GM12878 (cell line): ENCODE measurements around the gene CES3. TPM values are rescaled to one million over a fixed set of nuclear protein-coding genes. Genes with fewer than 3 reads are reported as not detected.
"Not testable (repeated sequence)": the region's sequence is repeated elsewhere in the genome, so short reads cannot be mapped to it uniquely, and the experiment has no call there.

Experiments used
- ATAC-seq: fragments of 200-7000 bp; cut with Tn5 transposase; 3 replicates; pipeline ENCODE4 v1.9.1; 2020; ENCODE audit warnings: mild to moderate bottlenecking, moderate library complexity
- BruUV-seq: library from RNA; stranded (reverse); fragments of 400-500 nt; replicated peaks from 2 replicates; lab custom pipeline; 2021; lab: Mats Ljungman, UMichigan
- CTCF ChIA-PET: fragments of 300-600 bp; sonication (Branson Sonifier 250); formaldehyde crosslinking; extraction: SDS; loops from one replicate; lab custom pipeline; 2021; ENCODE audit warnings: inconsistent platforms; lab: Yijun Ruan, JAX
- POLR2A ChIA-PET: fragments of 350-600 bp; formaldehyde crosslinking; extraction: SDS; loops from one replicate; lab custom pipeline; 2021; ENCODE audit warnings: inconsistent platforms; lab: Charles Lee
- RAD21 ChIA-PET: fragments of 300-600 bp; sonication (Branson Sonifier 250); formaldehyde crosslinking; loops from one replicate; lab custom pipeline; 2023; ENCODE audit warnings: antibody characterized with exemption; ENCODE audit not compliant: unreplicated experiment; lab: Charles Lee
- SMC1A ChIA-PET: fragments of 300-600 bp; sonication (Branson Sonifier 250); formaldehyde crosslinking; loops from one replicate; lab custom pipeline; 2023; ENCODE audit not compliant: unreplicated experiment, uncharacterized antibody; lab: Charles Lee
- DNase-seq: peaks from one replicate; pipeline ENCODE4 v3.0.0-alpha.2; 2011; ENCODE audit warnings: low read depth, low spot score
- FAIRE-seq: peaks from 3 replicates; lab custom pipeline; 2011; peaks lifted over from hg19 to GRCh38; lab: Jason Lieb, UNC
- H2AFZ ChIP-seq: 2 replicates; pipeline ENCODE4 v1.6.0; 2011; ENCODE audit warnings: low read depth, low read length, control low read depth; ENCODE audit not compliant: control insufficient read depth
- H3K27ac ChIP-seq: 2 replicates; pipeline ENCODE4 v1.5.1; 2011; ENCODE audit warnings: control low read depth; ENCODE audit not compliant: control insufficient read depth, insufficient read depth
- H3K27me3 ChIP-seq, 2 experiments: replicated peaks in 1 of 2; 2 replicates each; pipeline versions ENCODE4 v1.6.0 to v1.6.1; 2011; ENCODE audit warnings: low read length in 1 of 2; ENCODE audit not compliant: control insufficient read depth in 2 of 2, insufficient read depth in 2 of 2
- H3K36me3 ChIP-seq, 2 experiments: 2 replicates each; pipeline ENCODE4 v1.5.1; 2011; ENCODE audit warnings: low read length in 1 of 2; ENCODE audit not compliant: control insufficient read depth in 2 of 2, insufficient read depth in 2 of 2
- H3K4me1 ChIP-seq: 2 replicates; pipeline ENCODE4 v1.6.1; 2011; ENCODE audit warnings: mild to moderate bottlenecking, low read length, moderate library complexity, mixed read lengths; ENCODE audit not compliant: control insufficient read depth, insufficient read depth
- H3K4me2 ChIP-seq: 2 replicates; pipeline ENCODE4 v1.6.0; 2011; ENCODE audit warnings: control low read depth; ENCODE audit not compliant: control insufficient read depth, insufficient read depth
- H3K4me3 ChIP-seq: fragments of 200-600 bp; sonication (generic); 2 replicates; pipeline ENCODE4 v1.5.1; 2016
- H3K79me2 ChIP-seq: 2 replicates; pipeline ENCODE4 v1.6.0; 2011; ENCODE audit warnings: low read length; ENCODE audit not compliant: control insufficient read depth, insufficient read depth
- H3K9ac ChIP-seq: 2 replicates; pipeline ENCODE4 v1.8.0; 2011; ENCODE audit warnings: low read length, control low read depth, mixed read lengths; ENCODE audit not compliant: control insufficient read depth, insufficient read depth
- H3K9me3 ChIP-seq: replicated peaks from 3 replicates; pipeline ENCODE4 v1.5.1; 2011; ENCODE audit warnings: mild to moderate bottlenecking, low read length; ENCODE audit not compliant: control insufficient read depth, insufficient read depth
- H4K20me1 ChIP-seq: 2 replicates; pipeline ENCODE4 v1.6.0; 2011; ENCODE audit not compliant: control insufficient read depth, insufficient read depth
- ATF7 ChIP-seq: fragments of 450-650 bp; IDR thresholded peaks from 2 replicates; pipeline ENCODE4 v1.6.1; 2016; ENCODE audit warnings: low read depth, mild to moderate bottlenecking
- BACH1 ChIP-seq: fragments of 450-650 bp; IDR thresholded peaks from 2 replicates; pipeline ENCODE4 v1.6.1; 2017; ENCODE audit warnings: mild to moderate bottlenecking, borderline replicate concordance
- CEBPZ ChIP-seq: fragments of 150-350 bp; IDR thresholded peaks from 2 replicates; pipeline ENCODE4 v1.6.1; 2016; ENCODE audit warnings: low read depth, low read length
- ESRRA ChIP-seq: IDR thresholded peaks from 2 replicates; pipeline ENCODE4 v1.6.1; 2012; ENCODE audit warnings: mild to moderate bottlenecking, low read length, improper control_type of control experiment
- FOXM1 ChIP-seq: IDR thresholded peaks from 2 replicates; pipeline ENCODE4 v1.6.1; 2012; ENCODE audit warnings: low read depth, mild to moderate bottlenecking, inconsistent platforms, low read length, moderate library complexity
- HDAC2 ChIP-seq: fragments of 200-600 bp; sonication (generic); IDR thresholded peaks from 2 replicates; pipeline ENCODE4 v1.6.1; 2017
- MEF2B ChIP-seq: fragments of 450-650 bp; IDR thresholded peaks from 2 replicates; pipeline ENCODE4 v1.6.1; 2018; ENCODE audit warnings: mild to moderate bottlenecking, moderate library complexity; ENCODE audit not compliant: partially characterized antibody, poor library complexity, severe bottlenecking
- SMAD5 ChIP-seq: IDR thresholded peaks from 2 replicates; pipeline ENCODE4 v1.6.1; 2016; ENCODE audit warnings: antibody characterized with exemption, low read depth
- ZBTB40 ChIP-seq: fragments of 450-650 bp; IDR thresholded peaks from 2 replicates; pipeline ENCODE4 v1.6.1; 2016; ENCODE audit warnings: mild to moderate bottlenecking, moderate library complexity, borderline replicate concordance
- WGBS: methylation state at CpG from one replicate; pipeline ENCODE4 v1.1.6; 2016; ENCODE audit warnings: low lambda C conversion rate; ENCODE audit not compliant: insufficient replicate concordance, insufficient coverage; ENCODE audit errors: missing lambda C conversion rate; 5-methylcytosine and 5-hydroxymethylcytosine counted together
- in situ Hi-C: fragments of 300-500 bp; cut with MboI; formaldehyde crosslinking; loops from 9 replicates; pipeline ENCODE4 v1.14.3; 2018; ENCODE audit warnings: mixed read lengths
- intact Hi-C: fragments of 100-400 bp; cut with micrococcal nuclease; formaldehyde crosslinking; loops from one replicate; pipeline ENCODE4 v1.14.2; 2022; ENCODE audit not compliant: unreplicated experiment
- polyA plus RNA-seq, 11 experiments: library from polyadenylated mRNA; depleted of rRNA in 4 of 11; unstranded in 6 of 11; stranded (reverse) in 5 of 11; fragments of >200 nt; fragmentation: Nextera tagmentation in 4 of 11; fragmentation: Illumina TruSeq in 1 of 11; extraction: Ambion mirVana in 4 of 11; extraction: Trizol in 1 of 11; gene quantifications; 1 replicate in 1 of 11; 2 replicates in 10 of 11; pipeline versions ENCODE4 v1.2.1 to v1.2.3, GENCODE V29; 2011 to 2016; ENCODE audit warnings: inconsistent platforms in 2 of 11, missing spikeins in 2 of 11, low read depth in 1 of 11
- total RNA-seq, 4 experiments: library from RNA; depleted of rRNA in 3 of 4; stranded (reverse); fragments of >200 nt in 3 of 4; fragmentation: Illumina TruSeq in 1 of 4; extraction: Trizol in 1 of 4; gene quantifications; 2 replicates each; pipeline versions ENCODE4 v1.2.1 to v1.2.3, GENCODE V29; 2013 to 2021

CES3 gene
- total and polyA plus RNA-seq, 10 of the 15 experiments (the other 5 are each of a cell fraction or from before 2014, with no cell fraction given): 0.09 to 3.1 (median 0.76) TPM

- H3K4me1 ChIP-seq, H3K4me3 ChIP-seq, H3K27ac ChIP-seq, DNase-seq, H3K27me3 ChIP-seq, FAIRE-seq, H3K36me3 ChIP-seq, H3K9me3 ChIP-seq, POLR2A ChIA-PET, RAD21 ChIA-PET, SMC1A ChIA-PET, H2AFZ ChIP-seq, ATAC-seq, BruUV-seq, H3K9ac ChIP-seq, H3K4me2 ChIP-seq, H3K79me2 ChIP-seq, H4K20me1 ChIP-seq, intact Hi-C loops: not testable (repeated sequence)
- WGBS: 72% methylated on average over 12 of the region's 12 CpGs
- in situ Hi-C loops: loop anchor here (10.0 to 25.0 kb wide), 2 partner anchors 59 to 419 kb away; partner anchors contain the start of genes CES2, CIAO2B and ZDHHC1
- CTCF ChIA-PET: interaction anchor here (1.8 kb wide), 1 partner anchor 32 kb away, joined by 3 read pairs; the partner anchor contains the start of gene CES3
Measured at GRCh38 chr16:66993558-66993957, 32.5 kb downstream of the CES3 start.

- Histone ChIP-seq H3K27me3 (peaks cover 0 to 1% of the 10 kb centered on the region in 2 experiments; a peak in 2 of 4 replicates), H3K9me3 (no peaks in the 10 kb centered on the region), H2AFZ (no peak overlapping the region), H3K79me2 (no peaks in the 10 kb centered on the region), H4K20me1 (no peaks in the 10 kb centered on the region), H3K27ac (no peak overlapping the region), H3K4me3 (no peak overlapping the region), H3K4me2 (no peak overlapping the region), H3K36me3 (no peaks in the 10 kb centered on the region), H3K4me1 (no peaks in the 10 kb centered on the region; the same call in 1 of the 2 replicates), H3K9ac (no peak overlapping the region)
- in situ Hi-C loops: loop anchor here (10.0 to 25.0 kb wide), 2 partner anchors 62 to 416 kb away; partner anchors contain the start of genes CES2, CIAO2B and ZDHHC1
- no peak for FAIRE-seq
- ChIA-PET RAD21 (no interaction called here), SMC1A (no interaction called here), CTCF (interaction anchor here (0.6 kb wide), 1 partner anchor 49 kb away, joined by 4 read pairs; no protein-coding TSS in a partner anchor), POLR2A (no interaction called here)
- intact Hi-C loops: no loop called here
- WGBS: 24% methylated on average over 6 of the region's 6 CpGs
- DNase-seq: no peak
- no TSS peak for BruUV-seq
- no peak for ATAC-seq
- TF ChIP-seq CEBPZ (no peak), SMAD5 (no peak), ESRRA (no peak), ATF7 (no peak), FOXM1 (no peak), BACH1 (no peak), MEF2B (no peak), HDAC2 (no peak), ZBTB40 (no peak)
Measured at GRCh38 chr16:66996324-66996982, 35.4 kb downstream of the CES3 start.
